HPDE6-E6E7 (cell line): ENCODE measurements around the gene DPP6.
"Not testable (repeated sequence)": the region's sequence is repeated elsewhere in the genome, so short reads cannot be mapped to it uniquely, and the experiment has no call there.

Experiments used
- DNase-seq: peaks from one replicate; pipeline ENCODE4 v3.0.0; 2011; ENCODE audit warnings: missing footprints; ENCODE audit errors: extremely low spot score

The DPP6 gene

GRCh38 chr7:154928136-154929005, 876.2 kb downstream of the DPP6 start:
- DNase-seq = peak; percentile 69

- no peak for DNase-seq
These were observed 877.0 kb downstream of the DPP6 start for GRCh38 chr7:154929006-154929726.

- no peak for DNase-seq
These were observed 879.7 kb downstream of the DPP6 start for GRCh38 chr7:154931906-154932305.

GRCh38 chr7:154934353-154934952, 882.3 kb downstream of the DPP6 start:
- not testable (repeated sequence) for DNase-seq

- no peak for DNase-seq
These were observed 885.6 kb downstream of the DPP6 start for GRCh38 chr7:154937837-154938236.

- no peak for DNase-seq
These were observed 890.5 kb downstream of the DPP6 start for GRCh38 chr7:154942691-154943090.
